NCI-H748 (cell line): ENCODE data around the gene GOSR1.
"Not testable (repeated sequence)": the region's sequence is repeated elsewhere in the genome, so short reads cannot be mapped to it uniquely, and the experiment has no call there.

Source experiments
- DNase-seq: peaks from one replicate; lab custom pipeline; 2025; ENCODE audit not compliant: unreplicated experiment; lab: John Stamatoyannopoulos, UW

Gene GOSR1

GRCh38 chr17:30573603-30574175 lies 96.5 kb downstream of the GOSR1 start:
- no peak for DNase-seq

- DNase-seq = not testable (repeated sequence)
These were observed 97.1 kb downstream of the GOSR1 start for GRCh38 chr17:30574309-30574708.

GRCh38 chr17:30574806-30575205 lies 97.6 kb downstream of the GOSR1 start:
- DNase-seq = not testable (repeated sequence)

- DNase-seq = not testable (repeated sequence)
These were observed 98.6 kb downstream of the GOSR1 start for GRCh38 chr17:30575648-30576325.

DNA sequence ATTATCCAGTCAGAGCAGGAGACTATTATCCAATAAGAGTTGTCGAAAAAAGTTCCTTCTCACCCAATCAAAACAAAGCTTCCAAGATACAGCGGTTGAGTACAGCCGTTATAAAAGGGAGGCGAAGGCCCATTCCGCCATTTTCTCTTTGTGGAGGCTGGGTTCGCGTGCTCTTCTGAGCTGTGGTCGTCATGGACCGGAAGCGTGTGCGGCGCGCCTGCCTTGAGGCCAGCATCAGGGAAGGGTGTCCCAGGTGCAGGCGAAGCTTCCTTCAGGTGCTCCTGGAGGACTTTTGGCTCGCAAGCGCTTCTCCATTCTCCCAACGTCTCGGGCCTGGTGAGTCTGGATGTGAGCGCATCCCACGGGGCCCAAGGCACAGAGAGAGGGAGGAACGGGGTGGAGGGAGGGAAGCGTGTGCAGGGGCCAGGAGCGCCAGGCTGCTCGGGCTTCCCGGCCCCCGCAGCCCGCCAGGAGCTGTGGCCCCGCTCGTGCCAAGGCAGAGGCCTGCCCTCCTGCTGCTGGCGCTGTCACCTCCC lies 99.2 kb downstream of the GOSR1 start:
- no peak for DNase-seq
